ENCODE results near the gene ZNF385C. TPM values are rescaled to one million over a fixed set of nuclear protein-coding genes. Genes with fewer than 3 reads are reported as not detected.
A peak's percentile ranks its signal among the peaks of the same experiment; 100 is the strongest.

The ZNF385C gene
- total RNA-seq, 1 donor from 2014 or later, result 0.16 TPM

GRCh38 chr17:41996855-41997164, 101.5 kb downstream of the ZNF385C start:
- H3K27me3 Mint-ChIP-seq, result no peaks in the 10 kb centered on the region
- no peaks in the 10 kb centered on the region for H3K9me3 Mint-ChIP-seq
- DNase-seq, result no peak
- H3K4me3 Mint-ChIP-seq, result no peak overlapping the region
- peaks cover 55% of the 10 kb centered on the region for H3K36me3 Mint-ChIP-seq (ENCODE audit: low read depth)
- H3K27ac Mint-ChIP-seq, result no peak overlapping the region
- H3K4me1 Mint-ChIP-seq, result peaks cover 15% of the 10 kb centered on the region
- intact Hi-C loops (cut with micrococcal nuclease), result no loop called here

- Mint-ChIP-seq H3K27ac (no peak overlapping the region), H3K9me3 (no peaks in the 10 kb centered on the region), H3K36me3 (ENCODE audit: low read depth) (peaks cover 73% of the 10 kb centered on the region), H3K27me3 (no peaks in the 10 kb centered on the region), H3K4me1 (peaks cover 11% of the 10 kb centered on the region), H3K4me3 (no peak overlapping the region)
- DNase-seq, result no peak
- intact Hi-C loops (cut with micrococcal nuclease), result no loop called here
These were observed 105.7 kb downstream of the ZNF385C start for GRCh38 chr17:41992576-41992975.

GRCh38 chr17:41989702-41990419, 108.4 kb downstream of the ZNF385C start:
- H3K36me3 Mint-ChIP-seq (ENCODE audit: low read depth), result peaks cover 74% of the 10 kb centered on the region
- no peaks in the 10 kb centered on the region for H3K9me3 Mint-ChIP-seq

GRCh38 chr17:41988418-41988817, 109.9 kb downstream of the ZNF385C start:
- H3K4me3 Mint-ChIP-seq, result no peak overlapping the region
- H3K4me1 Mint-ChIP-seq, result no peaks in the 10 kb centered on the region
- intact Hi-C loops (cut with micrococcal nuclease), result no loop called here
- H3K9me3 Mint-ChIP-seq, result no peaks in the 10 kb centered on the region
- H3K27me3 Mint-ChIP-seq, result no peaks in the 10 kb centered on the region
- no peak overlapping the region for H3K27ac Mint-ChIP-seq
- peaks cover 79% of the 10 kb centered on the region for H3K36me3 Mint-ChIP-seq (ENCODE audit: low read depth)
- no peak for DNase-seq

More at GRCh38 chr17:41989702-41990419, 108.4 kb downstream of the ZNF385C start:
- no peaks in the 10 kb centered on the region for H3K4me1 Mint-ChIP-seq
- H3K27me3 Mint-ChIP-seq, result no peaks in the 10 kb centered on the region
- DNase-seq, result no peak
- no peak overlapping the region for H3K27ac Mint-ChIP-seq
- no peak overlapping the region for H3K4me3 Mint-ChIP-seq
- intact Hi-C loops (cut with micrococcal nuclease), result no loop called here

- Mint-ChIP-seq H3K4me1 (no peaks in the 10 kb centered on the region), H3K36me3 (ENCODE audit: low read depth) (peaks cover 79% of the 10 kb centered on the region)
- intact Hi-C loops (cut with micrococcal nuclease), result no loop called here
These were observed 110.6 kb downstream of the ZNF385C start for GRCh38 chr17:41987642-41988041.

GRCh38 chr17:41986634-41987033, 111.6 kb downstream of the ZNF385C start:
- no peak for DNase-seq
- Mint-ChIP-seq H3K36me3 (ENCODE audit: low read depth) (peaks cover 83% of the 10 kb centered on the region), H3K9me3 (no peaks in the 10 kb centered on the region), H3K27ac (no peak overlapping the region), H3K4me1 (no peaks in the 10 kb centered on the region), H3K27me3 (no peaks in the 10 kb centered on the region), H3K4me3 (no peak overlapping the region)
- intact Hi-C loops (cut with micrococcal nuclease), result no loop called here

More at GRCh38 chr17:41987642-41988041, 110.6 kb downstream of the ZNF385C start:
- DNase-seq, result no peak
- H3K4me3 Mint-ChIP-seq, result no peak overlapping the region
- H3K27ac Mint-ChIP-seq, result peak overlapping the region; percentile 21
- H3K27me3 Mint-ChIP-seq, result no peaks in the 10 kb centered on the region
- H3K9me3 Mint-ChIP-seq, result no peaks in the 10 kb centered on the region

- Mint-ChIP-seq H3K4me1 (no peaks in the 10 kb centered on the region), H3K27me3 (no peaks in the 10 kb centered on the region), H3K4me3 (no peak overlapping the region), H3K9me3 (no peaks in the 10 kb centered on the region), H3K27ac (no peak overlapping the region), H3K36me3 (ENCODE audit: low read depth) (peaks cover 82% of the 10 kb centered on the region)
- no peak for DNase-seq
- intact Hi-C loops (cut with micrococcal nuclease), result no loop called here
These were observed 112.4 kb downstream of the ZNF385C start for GRCh38 chr17:41985919-41986318.

GRCh38 chr17:41984454-41984853, 113.8 kb downstream of the ZNF385C start:
- intact Hi-C loops (cut with micrococcal nuclease), result no loop called here
- Mint-ChIP-seq H3K9me3 (no peaks in the 10 kb centered on the region), H3K27me3 (no peaks in the 10 kb centered on the region), H3K36me3 (ENCODE audit: low read depth) (peaks cover 82% of the 10 kb centered on the region), H3K4me1 (no peaks in the 10 kb centered on the region), H3K4me3 (no peak overlapping the region), H3K27ac (no peak overlapping the region)
- DNase-seq, result no peak

GRCh38 chr17:41982026-41982760, 116.1 kb downstream of the ZNF385C start:
- H3K27ac Mint-ChIP-seq, result no peak overlapping the region
- intact Hi-C loops (cut with micrococcal nuclease), result no loop called here
- no peaks in the 10 kb centered on the region for H3K9me3 Mint-ChIP-seq
- peaks cover 74% of the 10 kb centered on the region for H3K36me3 Mint-ChIP-seq (ENCODE audit: low read depth)
- H3K4me1 Mint-ChIP-seq, result peaks cover 3% of the 10 kb centered on the region
- DNase-seq, result no peak
- H3K27me3 Mint-ChIP-seq, result no peaks in the 10 kb centered on the region
- no peak overlapping the region for H3K4me3 Mint-ChIP-seq

GRCh38 chr17:41977991-41978390, 120.3 kb downstream of the ZNF385C start:
- Mint-ChIP-seq H3K27ac (peak overlapping the region; percentile 51), H3K4me1 (peaks cover 3% of the 10 kb centered on the region), H3K4me3 (no peak overlapping the region), H3K27me3 (no peaks in the 10 kb centered on the region), H3K36me3 (ENCODE audit: low read depth) (peaks cover 72% of the 10 kb centered on the region), H3K9me3 (no peaks in the 10 kb centered on the region)
- DNase-seq, result no peak
- intact Hi-C loops (cut with micrococcal nuclease), result no loop called here

- H3K4me1 Mint-ChIP-seq, result peaks cover 6% of the 10 kb centered on the region
- H3K9me3 Mint-ChIP-seq, result no peaks in the 10 kb centered on the region
- H3K27me3 Mint-ChIP-seq, result no peaks in the 10 kb centered on the region
- peak overlapping the region; percentile 19 for H3K27ac Mint-ChIP-seq
- H3K36me3 Mint-ChIP-seq (ENCODE audit: low read depth), result peaks cover 68% of the 10 kb centered on the region
- no peak for DNase-seq
- intact Hi-C loops (cut with micrococcal nuclease), result no loop called here
- H3K4me3 Mint-ChIP-seq, result no peak overlapping the region
These were observed 122.0 kb downstream of the ZNF385C start for GRCh38 chr17:41976142-41976768.

Other genes with a start within 250 kb of the ZNF385C start
- 22.6 and 22.8 TPM in 2 replicates for gene KLHL11, start 233.1 kb downstream of the ZNF385C start, total RNA-seq
- gene ACLY, start 179.5 kb downstream of the ZNF385C start, total RNA-seq, result 225 and 229 TPM in 2 replicates
- gene ODAD4, start 167.9 kb downstream of the ZNF385C start, total RNA-seq, result 0.63 and 0.76 TPM in 2 replicates
- gene CNP, start 131.7 kb downstream of the ZNF385C start, total RNA-seq, result 81.6 and 84.1 TPM in 2 replicates
- gene DNAJC7, start 81.0 kb downstream of the ZNF385C start, total RNA-seq, result 121 and 128 TPM in 2 replicates
- 29.5 and 30.3 TPM in 2 replicates for gene NKIRAS2, start 78.4 kb downstream of the ZNF385C start, total RNA-seq
- gene C17orf113, start 47.9 kb downstream of the ZNF385C start, total RNA-seq, result 0.05 and 0.07 TPM in 2 replicates
- gene DHX58, start 14.2 kb upstream of the ZNF385C start, total RNA-seq, result 22.9 and 25.8 TPM in 2 replicates
- gene KAT2A, start 22.9 kb upstream of the ZNF385C start, total RNA-seq, result 76.6 and 77.4 TPM in 2 replicates
- gene HSPB9, start 24.3 kb upstream of the ZNF385C start, total RNA-seq, result not detected in 2 replicates
- 55.8 and 64.6 TPM in 2 replicates for gene RAB5C, start 56.5 kb upstream of the ZNF385C start, total RNA-seq
- 1.6 and 2.3 TPM in 2 replicates for gene KCNH4, start 82.7 kb upstream of the ZNF385C start, total RNA-seq
- gene HCRT, start 87.0 kb upstream of the ZNF385C start, total RNA-seq, result not detected in 2 replicates
- 14.4 and 17.5 TPM in 2 replicates for gene GHDC, start 96.0 kb upstream of the ZNF385C start, total RNA-seq
- 184 and 189 TPM in 2 replicates for gene STAT5B, start 177.9 kb upstream of the ZNF385C start, total RNA-seq
- gene STAT5A, start 190.0 kb upstream of the ZNF385C start, total RNA-seq, result 346 and 348 TPM in 2 replicates

All from activated CD4-positive, alpha-beta T cell treated with anti-CD3 and anti-CD28 coated beads, Interleukin-2, amount 10 ng/mL, durations not matched to agents 24 days and 14 days (primary cell).